Breast epithelium (tissue), 4 donors: ENCODE results near the gene SIM1. TPM values are rescaled to one million over a fixed set of nuclear protein-coding genes. Genes with fewer than 3 reads are reported as not detected.

Source experiments
- DNase-seq, 2 donors: peaks; one replicate each; pipeline ENCODE4 v3.0.0-alpha.2; 2019; ENCODE audit warnings: low spot score in 2 of 2
- H3K27ac ChIP-seq, 2 donors: fragments of 200-600 bp; sonication (generic) in 1 of 2; one replicate each; pipeline ENCODE4 v1.5.1; 2016 to 2019; ENCODE audit warnings: mild to moderate bottlenecking in 1 of 2
- H3K27me3 ChIP-seq, 2 donors: fragments of 200-600 bp; sonication (generic) in 1 of 2; one replicate each; pipeline versions ENCODE4 v1.5.1 to v1.6.0; 2017 to 2019; ENCODE audit warnings: control low read depth in 1 of 2, mild to moderate bottlenecking in 1 of 2
- H3K36me3 ChIP-seq: fragments of 200-600 bp; one replicate; pipeline ENCODE4 v1.5.1; 2019
- H3K4me1 ChIP-seq, 2 donors: fragments of 200-600 bp; sonication (generic); one replicate each; pipeline ENCODE4 v1.5.1; 2016 to 2019; ENCODE audit warnings: control low read depth in 1 of 2
- H3K4me3 ChIP-seq, 3 donors: fragments of 200-600 bp; sonication (generic); 1 replicate in 2 of 3; 2 replicates in 1 of 3; pipeline ENCODE4 v1.5.1; 2016 to 2019; ENCODE audit warnings: mild to moderate bottlenecking in 3 of 3, moderate library complexity in 2 of 3
- H3K9me3 ChIP-seq, 2 donors: fragments of 200-600 bp; sonication (generic) in 1 of 2; one replicate each; pipeline ENCODE4 v1.5.1; 2016 to 2019; ENCODE audit warnings: control low read depth in 1 of 2
- CTCF ChIP-seq, 3 donors: fragments of 450-650 bp; IDR thresholded peaks; one replicate each; pipeline ENCODE4 v1.5.1; 2016 to 2017; ENCODE audit warnings: antibody characterized with exemption in 3 of 3, mild to moderate bottlenecking in 3 of 3, moderate library complexity in 3 of 3
- POLR2A ChIP-seq: fragments of 450-650 bp; IDR thresholded peaks from one replicate; pipeline ENCODE4 v1.6.1; 2016; ENCODE audit warnings: antibody characterized with exemption, mild to moderate bottlenecking, moderate library complexity
- POLR2AphosphoS5 ChIP-seq, 3 donors: sonication (generic); formaldehyde crosslinking; IDR thresholded peaks; one replicate each; pipeline ENCODE4 v1.6.1; 2017; ENCODE audit warnings: antibody characterized with exemption in 3 of 3
- intact Hi-C: fragments of 100-400 bp; cut with DNase I; formaldehyde crosslinking; loops from one replicate; pipeline ENCODE4 v1.15.1; 2023; ENCODE audit warnings: low total_unique reads
- total RNA-seq, 3 donors: library from RNA; depleted of rRNA; stranded (reverse); fragments of >200 nt; gene quantifications; one replicate each; pipeline ENCODE4 v1.1.0, GENCODE V29; 2016

SIM1 gene
- total RNA-seq, 3 donors from 2014 or later = 0.59 to 7.2 (median 2.0) TPM

GRCh38 chr6:100447081-100447899 lies 17.4 kb downstream of the SIM1 start:
- intact Hi-C loops = no loop called here

GRCh38 chr6:100446115-100447080 lies 18.3 kb downstream of the SIM1 start:
- no peaks in the 10 kb centered on the region for H3K4me1 ChIP-seq
- intact Hi-C loops = no loop called here
- no peaks in the 10 kb centered on the region for H3K36me3 ChIP-seq
- no peak overlapping the region for H3K27ac ChIP-seq
- H3K27me3 ChIP-seq = peaks cover 3 to 62% of the 10 kb centered on the region in 2 donors
- no peak for TF ChIP-seq POLR2AphosphoS5 (IDR thresholded peaks at IDR 0.05)
- TF ChIP-seq POLR2A = no peak
- H3K4me3 ChIP-seq = peak overlapping the region in 2 of 3 donors; percentile 19 to 50
- peaks cover 0 to 7% of the 10 kb centered on the region in 2 donors for H3K9me3 ChIP-seq
- DNase-seq = no peak

More at GRCh38 chr6:100447081-100447899, 17.4 kb downstream of the SIM1 start:
- Histone ChIP-seq H3K4me1 (no peaks in the 10 kb centered on the region), H3K36me3 (no peaks in the 10 kb centered on the region), H3K27me3 (peaks cover 3 to 71% of the 10 kb centered on the region in 2 donors), H3K27ac (no peak overlapping the region), H3K9me3 (peaks cover 0 to 7% of the 10 kb centered on the region in 2 donors), H3K4me3 (peak overlapping the region in 2 of 3 donors; percentile 19 to 50)
- TF ChIP-seq POLR2AphosphoS5 (IDR thresholded peaks at IDR 0.05) (no peak), POLR2A (no peak), CTCF (IDR thresholded peaks at IDR 0.05) (no peak)
- no peak for DNase-seq

GRCh38 chr6:100445512-100445911 lies 19.2 kb downstream of the SIM1 start:
- H3K4me1 ChIP-seq = no peaks in the 10 kb centered on the region
- peaks cover 3 to 67% of the 10 kb centered on the region in 2 donors for H3K27me3 ChIP-seq
- H3K27ac ChIP-seq = no peak overlapping the region
- no peak overlapping the region for H3K4me3 ChIP-seq
- no peaks in the 10 kb centered on the region for H3K36me3 ChIP-seq
- intact Hi-C loops = no loop called here
- no peak for DNase-seq
- H3K9me3 ChIP-seq = peaks cover 0 to 7% of the 10 kb centered on the region in 2 donors
- no peak for TF ChIP-seq CTCF (IDR thresholded peaks at IDR 0.05)
- TF ChIP-seq POLR2A = no peak
- TF ChIP-seq POLR2AphosphoS5 (IDR thresholded peaks at IDR 0.05) = no peak

- no peak overlapping the region for H3K4me3 ChIP-seq
- H3K27ac ChIP-seq = no peak overlapping the region
- no peak for DNase-seq
- no peak for TF ChIP-seq POLR2A
- no peaks in the 10 kb centered on the region for H3K36me3 ChIP-seq
- no peaks in the 10 kb centered on the region for H3K9me3 ChIP-seq
- no peaks in the 10 kb centered on the region for H3K4me1 ChIP-seq
- intact Hi-C loops = no loop called here
- H3K27me3 ChIP-seq = peaks cover 0 to 25% of the 10 kb centered on the region in 2 donors
Measured at GRCh38 chr6:100440935-100441334, 23.8 kb downstream of the SIM1 start.

GRCh38 chr6:100435299-100435698 lies 29.4 kb downstream of the SIM1 start:
- H3K9me3 ChIP-seq = no peaks in the 10 kb centered on the region
- H3K27ac ChIP-seq = no peak overlapping the region
- no peak overlapping the region for H3K4me3 ChIP-seq
- intact Hi-C loops = no loop called here
- DNase-seq = no peak
- no peaks in the 10 kb centered on the region for H3K27me3 ChIP-seq
- H3K4me1 ChIP-seq = no peaks in the 10 kb centered on the region
- no peak for TF ChIP-seq CTCF (IDR thresholded peaks at IDR 0.05)
- no peaks in the 10 kb centered on the region for H3K36me3 ChIP-seq
